Measurements from ENCODE around the gene RET.

Gene RET

DNA sequence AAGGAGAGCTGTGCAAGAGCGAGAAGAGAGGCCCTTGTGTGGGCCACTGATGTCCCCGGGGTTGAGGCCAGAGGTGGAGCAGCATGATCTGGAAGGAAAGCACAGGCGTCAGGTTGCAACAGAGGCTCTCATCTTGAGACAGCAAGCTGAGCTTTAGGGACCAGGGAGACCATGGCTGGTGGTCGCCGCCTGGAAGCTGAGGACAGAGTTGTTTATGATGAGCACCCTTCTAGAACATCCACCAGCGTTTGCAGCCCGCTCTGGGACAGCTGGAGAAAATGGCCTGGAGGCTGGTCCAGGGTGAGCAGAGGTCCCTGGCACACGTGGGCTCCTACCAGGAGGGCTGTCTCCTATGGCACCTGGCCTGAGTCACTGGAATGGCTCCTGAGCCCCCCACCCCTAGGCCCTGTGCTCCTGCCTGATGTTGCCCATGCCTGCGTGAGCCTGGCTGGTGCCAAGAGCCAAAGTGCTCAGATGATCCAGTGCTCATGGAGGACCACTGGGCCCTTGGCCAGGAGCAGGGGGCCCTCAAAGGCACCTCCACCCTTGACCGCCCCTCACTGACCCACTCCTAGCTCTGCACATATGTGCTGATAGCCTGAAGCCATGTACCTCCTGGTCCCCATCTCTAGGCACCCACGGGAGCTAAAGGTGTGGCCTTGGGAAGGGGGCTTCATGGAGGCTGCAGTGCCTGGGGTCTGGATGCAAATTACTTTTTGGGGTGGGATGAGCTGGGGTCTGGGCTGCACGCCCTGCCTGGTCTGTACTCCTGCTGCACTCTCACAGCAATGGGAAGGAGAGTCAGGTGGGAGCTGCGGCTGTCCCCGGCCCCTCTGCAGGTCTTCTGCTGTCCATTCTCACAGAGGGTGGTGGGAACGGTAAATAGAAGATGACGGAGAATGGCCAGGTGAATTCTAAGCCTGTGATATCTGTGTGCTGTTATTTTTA, 40.1 kb upstream of the RET start:
- TF ChIP-seq, protein P1, sequence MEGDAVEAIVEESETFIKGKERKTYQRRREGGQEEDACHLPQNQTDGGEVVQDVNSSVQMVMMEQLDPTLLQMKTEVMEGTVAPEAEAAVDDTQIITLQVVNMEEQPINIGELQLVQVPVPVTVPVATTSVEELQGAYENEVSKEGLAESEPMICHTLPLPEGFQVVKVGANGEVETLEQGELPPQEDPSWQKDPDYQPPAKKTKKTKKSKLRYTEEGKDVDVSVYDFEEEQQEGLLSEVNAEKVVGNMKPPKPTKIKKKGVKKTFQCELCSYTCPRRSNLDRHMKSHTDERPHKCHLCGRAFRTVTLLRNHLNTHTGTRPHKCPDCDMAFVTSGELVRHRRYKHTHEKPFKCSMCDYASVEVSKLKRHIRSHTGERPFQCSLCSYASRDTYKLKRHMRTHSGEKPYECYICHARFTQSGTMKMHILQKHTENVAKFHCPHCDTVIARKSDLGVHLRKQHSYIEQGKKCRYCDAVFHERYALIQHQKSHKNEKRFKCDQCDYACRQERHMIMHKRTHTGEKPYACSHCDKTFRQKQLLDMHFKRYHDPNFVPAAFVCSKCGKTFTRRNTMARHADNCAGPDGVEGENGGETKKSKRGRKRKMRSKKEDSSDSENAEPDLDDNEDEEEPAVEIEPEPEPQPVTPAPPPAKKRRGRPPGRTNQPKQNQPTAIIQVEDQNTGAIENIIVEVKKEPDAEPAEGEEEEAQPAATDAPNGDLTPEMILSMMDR (IDR thresholded peaks at IDR 0.05; ENCODE audit: insufficient read depth, missing control alignments) = no peak
- DNase-seq (ENCODE audit: insufficient read length, low spot score) = no peak
- FAIRE-seq = no peak

DNA sequence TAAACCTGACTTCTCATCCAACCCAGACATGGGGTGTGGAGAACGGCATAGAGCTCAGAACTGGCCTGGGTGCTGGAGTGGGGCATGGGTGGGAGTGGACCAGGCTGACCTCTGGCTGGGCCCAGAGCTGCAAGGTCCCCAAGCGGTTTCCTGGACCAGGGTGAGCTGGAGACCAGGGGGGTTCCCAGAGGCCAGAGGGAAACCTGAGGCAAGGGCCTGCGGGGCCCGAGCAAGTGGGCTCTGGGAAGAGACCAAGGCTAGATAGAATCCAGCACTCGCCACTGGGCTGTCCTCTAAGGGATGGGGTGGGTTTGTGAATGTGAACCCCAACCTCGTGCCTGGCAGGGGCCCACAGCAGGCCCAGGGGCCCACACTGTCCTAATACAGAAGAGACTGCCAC, 39.4 kb upstream of the RET start:
- FAIRE-seq (no peak), DNase-seq (ENCODE audit: insufficient read length, low spot score) (no peak)
- TF ChIP-seq, protein P1 (IDR thresholded peaks at IDR 0.05; ENCODE audit: insufficient read depth, missing control alignments) = no peak

DNA sequence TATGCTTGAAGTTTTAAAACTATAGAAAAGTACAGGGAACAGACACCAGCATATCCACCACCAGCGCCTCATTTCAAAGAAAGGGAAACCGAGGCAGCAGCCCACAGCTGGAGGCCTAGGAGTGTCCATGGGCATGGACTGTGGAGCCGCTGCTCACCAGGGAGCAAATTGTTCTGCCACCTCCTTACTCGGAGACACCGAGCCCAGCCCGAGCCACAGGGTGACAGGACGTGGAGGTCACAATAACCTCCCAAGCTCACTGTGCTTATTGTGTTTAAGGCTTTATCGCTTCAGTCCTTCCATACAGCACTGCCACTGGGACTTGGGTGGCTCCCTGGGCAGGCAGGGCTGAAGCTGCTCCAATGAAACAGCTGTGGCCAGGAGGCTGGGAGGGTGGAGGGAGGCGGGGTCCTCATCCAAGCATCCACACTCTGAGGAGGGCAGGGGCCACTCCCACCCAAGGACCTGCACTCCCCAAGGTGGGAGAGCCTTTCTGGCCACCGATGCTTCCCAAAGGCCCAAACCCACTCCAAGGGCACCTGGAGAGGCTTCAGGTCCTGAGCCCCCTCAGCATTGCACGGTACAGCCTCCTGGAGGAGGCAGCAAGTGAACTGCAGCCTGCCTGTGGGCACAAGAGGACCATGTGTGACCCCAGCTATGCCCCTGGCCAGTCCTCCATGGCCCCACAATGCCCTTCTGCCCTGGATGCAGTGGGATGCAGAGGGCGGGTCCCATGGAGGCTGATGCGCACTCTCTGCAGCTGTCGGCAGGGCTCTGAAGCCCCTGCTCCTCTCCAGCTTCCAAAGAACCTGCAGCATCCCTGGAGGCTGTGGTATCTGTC, 38.7 kb upstream of the RET start:
- FAIRE-seq (no peak), DNase-seq (ENCODE audit: insufficient read length, low spot score) (no peak)
- TF ChIP-seq, protein P1 (IDR thresholded peaks at IDR 0.05; ENCODE audit: insufficient read depth, missing control alignments) = no peak

DNA sequence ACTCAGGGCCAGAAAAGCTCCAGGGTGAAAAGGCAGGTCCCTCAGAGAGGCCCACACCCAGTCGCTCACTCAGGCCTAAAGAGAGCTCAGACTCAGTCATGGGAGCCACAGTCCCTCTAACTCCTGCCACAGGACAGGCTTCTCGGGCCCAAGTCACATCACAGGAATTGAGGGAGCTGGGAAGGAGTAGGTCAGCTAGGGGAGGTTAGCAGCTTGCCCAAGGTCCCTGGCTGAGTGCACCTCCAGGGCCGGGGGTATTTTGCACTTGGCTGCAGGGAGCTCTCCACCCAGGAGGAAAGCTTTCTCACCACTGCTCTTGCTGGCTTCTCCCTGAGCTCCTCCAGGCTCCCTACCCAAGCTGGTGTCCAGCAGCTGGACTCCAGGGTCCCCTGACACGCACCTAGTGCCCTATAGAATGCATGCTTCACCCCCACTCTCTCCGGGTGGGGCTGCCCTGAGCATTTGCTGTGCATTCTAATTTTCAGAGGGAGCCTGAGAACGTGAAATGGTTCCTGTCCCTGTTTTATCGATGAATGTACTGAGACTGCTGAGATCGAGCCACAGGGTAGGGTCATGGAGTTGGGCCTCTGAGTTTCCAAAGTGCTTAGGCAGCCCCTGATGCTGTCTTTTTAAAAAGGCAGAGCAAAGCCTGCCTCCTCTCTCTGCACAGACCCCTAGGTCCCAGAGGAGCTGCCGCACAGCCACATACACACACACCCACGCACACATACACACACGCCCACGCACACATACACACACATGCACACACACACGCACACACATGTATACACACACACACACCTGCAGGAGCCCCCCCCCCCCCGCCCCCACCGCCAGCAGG, 37.9 kb upstream of the RET start:
- no peak for DNase-seq (ENCODE audit: insufficient read length, low spot score)
- no peak for FAIRE-seq
- TF ChIP-seq, protein P1 (IDR thresholded peaks at IDR 0.05; ENCODE audit: insufficient read depth, missing control alignments) = no peak

DNA sequence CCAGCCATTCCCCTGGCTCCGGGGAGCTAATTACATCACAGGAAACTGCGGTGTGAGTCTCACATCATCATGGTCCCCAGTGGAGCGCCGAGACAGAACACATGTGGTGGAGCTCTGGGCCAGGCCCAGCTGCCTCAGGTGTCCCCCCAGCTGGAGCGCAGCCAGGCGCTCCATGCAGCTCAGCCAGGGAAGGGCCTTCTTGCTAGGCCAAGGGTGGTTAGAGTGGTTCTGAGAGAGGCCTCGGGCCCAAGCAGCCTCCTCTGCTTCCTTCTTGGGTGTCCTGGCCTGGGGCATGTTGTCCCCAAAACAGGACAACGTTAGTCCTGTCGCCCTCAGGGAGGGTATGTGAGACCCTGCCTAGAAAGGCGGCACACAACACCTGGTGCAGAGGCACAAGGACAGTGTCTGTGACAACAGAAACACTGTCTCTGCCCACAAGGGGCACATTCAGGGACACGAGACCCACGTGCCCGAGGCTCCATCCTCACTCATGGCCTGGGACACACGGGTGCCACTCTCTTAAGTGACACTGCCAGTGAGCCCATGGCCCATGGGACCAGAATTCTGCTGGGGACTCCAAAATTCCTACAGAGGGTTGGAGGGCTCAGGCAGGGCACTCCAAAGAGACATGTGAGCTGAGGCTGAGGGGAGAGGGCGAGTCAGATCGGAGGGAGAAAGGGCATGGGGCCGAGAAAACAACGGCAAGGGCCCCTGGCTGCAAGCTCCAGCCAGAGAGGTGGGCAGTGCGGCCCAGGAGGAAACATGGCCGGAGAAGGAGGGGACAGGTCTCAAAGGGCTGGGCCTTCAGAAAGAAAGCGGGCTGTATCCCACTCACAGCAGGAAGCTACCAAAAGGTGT, 37.0 kb upstream of the RET start:
- no peak for FAIRE-seq
- TF ChIP-seq, protein P1 (IDR thresholded peaks at IDR 0.05; ENCODE audit: insufficient read depth, missing control alignments) = no peak
- DNase-seq (ENCODE audit: insufficient read length, low spot score) = no peak
